ENCODE measurements around the gene ITGA5. TPM values are rescaled to one million over a fixed set of nuclear protein-coding genes. Genes with fewer than 3 reads are reported as not detected.

Gene ITGA5
- total RNA-seq, 1 experiment from 2014 or later, result 49.7 TPM

- ChIA-PET POLR2A (no interaction called here), RAD21 (ENCODE audit: low non-redundant PET in 1 of 2, low total read pairs in 2 of 2, uncharacterized antibody in 2 of 2, unreplicated experiment in 2 of 2) (no interaction called here), CTCF (interaction anchor here (0.9 to 2.3 kb wide), 5 partner anchors 8 to 62 kb away, joined by 3 to 18 read pairs (median 5); partner anchors contain the start of gene COPZ1)
- H3K4me2 ChIP-seq (ENCODE audit: low read length), result no peak overlapping the region
- DNase-seq (ENCODE audit: low read depth, low spot score), result no peak
- no TSS peak for BruUV-seq (replicated peaks)
- H3K36me3 ChIP-seq (ENCODE audit: control insufficient read depth in 1 of 2, insufficient read depth in 2 of 2, low read length in 2 of 2), result no peaks in the 10 kb centered on the region
- no peak overlapping the region for H3K4me3 ChIP-seq (replicated peaks in 1 of 2; ENCODE audit: low read depth in 1 of 2, low read length in 2 of 2)
- H3K79me2 ChIP-seq (ENCODE audit: insufficient read depth, low read length), result no peaks in the 10 kb centered on the region
- no peak overlapping the region for H3K9ac ChIP-seq (ENCODE audit: low read length)
- H3K27ac ChIP-seq (ENCODE audit: low read depth, low read length), result no peak overlapping the region
- no peak overlapping the region for H2AFZ ChIP-seq (ENCODE audit: low read depth, low read length, poor library complexity, severe bottlenecking)
- ATAC-seq, result no peak
- no peaks in the 10 kb centered on the region for H4K20me1 ChIP-seq (ENCODE audit: insufficient read depth)
- H3K4me1 ChIP-seq (ENCODE audit: control insufficient read depth in 1 of 2, insufficient read depth in 2 of 2, low read length in 2 of 2), result peaks cover 27 to 81% of the 10 kb centered on the region in 2 experiments
- no peaks in the 10 kb centered on the region for H3K27me3 ChIP-seq (ENCODE audit: insufficient read depth, low read length)
- no peaks in the 10 kb centered on the region for H3K9me2 ChIP-seq (ENCODE audit: insufficient read depth)
- intact Hi-C loops (cut with micrococcal nuclease), result no loop called here
- no peaks in the 10 kb centered on the region for H3K9me3 ChIP-seq (ENCODE audit: control insufficient read depth in 1 of 2, insufficient read depth in 1 of 2, low read depth in 1 of 2, low read length in 2 of 2)
- TF ChIP-seq ZFX (IDR thresholded peaks at IDR 0.05) (no peak), CBX3 (IDR thresholded peaks at IDR 0.05; ENCODE audit: low read depth) (no peak), SP1 (IDR thresholded peaks at IDR 0.05; ENCODE audit: low read depth) (no peak), POLR2A (IDR thresholded peaks at IDR 0.05; ENCODE audit: borderline replicate concordance, extremely low read depth, insufficient read depth, insufficient read length) (no peak), REST (IDR thresholded peaks at IDR 0.05; ENCODE audit: low read depth) (no peak), JUND (IDR thresholded peaks at IDR 0.05) (no peak), EZH2phosphoT487 (IDR thresholded peaks at IDR 0.05; ENCODE audit: borderline replicate concordance) (no peak), FOSL1 (IDR thresholded peaks at IDR 0.05; ENCODE audit: low read depth) (no peak), EZH2 (IDR thresholded peaks at IDR 0.05) (no peak), POLR2AphosphoS5 (IDR thresholded peaks at IDR 0.05; ENCODE audit: low read depth, low read length) (no peak), ZNF274 (IDR thresholded peaks at IDR 0.05; ENCODE audit: low read depth, low read length) (no peak), SIN3A (IDR thresholded peaks at IDR 0.05; ENCODE audit: low read depth) (no peak), YY1 (IDR thresholded peaks at IDR 0.05; ENCODE audit: extremely low read depth, insufficient replicate concordance, low read depth, low read length) (no peak)
Measured at GRCh38 chr12:54387114-54387467, 32.0 kb downstream of the ITGA5 start.
